ENCODE measurements around the gene TEX29.
A peak's percentile ranks its signal among the peaks of the same experiment; 100 is the strongest.

Gene TEX29

GRCh38 chr13:111370147-111370546, 49.7 kb downstream of the TEX29 start:
- Mint-ChIP-seq H3K4me3 (no peak overlapping the region), H3K27ac (no peak overlapping the region), H3K27me3 (ENCODE audit: low read depth) (peaks cover 6% of the 10 kb centered on the region), H3K36me3 (ENCODE audit: low read depth) (no peaks in the 10 kb centered on the region), H3K9me3 (no peaks in the 10 kb centered on the region), H3K4me1 (ENCODE audit: low read depth) (no peaks in the 10 kb centered on the region)
- no peak for DNase-seq (ENCODE audit: low spot score)

DNA sequence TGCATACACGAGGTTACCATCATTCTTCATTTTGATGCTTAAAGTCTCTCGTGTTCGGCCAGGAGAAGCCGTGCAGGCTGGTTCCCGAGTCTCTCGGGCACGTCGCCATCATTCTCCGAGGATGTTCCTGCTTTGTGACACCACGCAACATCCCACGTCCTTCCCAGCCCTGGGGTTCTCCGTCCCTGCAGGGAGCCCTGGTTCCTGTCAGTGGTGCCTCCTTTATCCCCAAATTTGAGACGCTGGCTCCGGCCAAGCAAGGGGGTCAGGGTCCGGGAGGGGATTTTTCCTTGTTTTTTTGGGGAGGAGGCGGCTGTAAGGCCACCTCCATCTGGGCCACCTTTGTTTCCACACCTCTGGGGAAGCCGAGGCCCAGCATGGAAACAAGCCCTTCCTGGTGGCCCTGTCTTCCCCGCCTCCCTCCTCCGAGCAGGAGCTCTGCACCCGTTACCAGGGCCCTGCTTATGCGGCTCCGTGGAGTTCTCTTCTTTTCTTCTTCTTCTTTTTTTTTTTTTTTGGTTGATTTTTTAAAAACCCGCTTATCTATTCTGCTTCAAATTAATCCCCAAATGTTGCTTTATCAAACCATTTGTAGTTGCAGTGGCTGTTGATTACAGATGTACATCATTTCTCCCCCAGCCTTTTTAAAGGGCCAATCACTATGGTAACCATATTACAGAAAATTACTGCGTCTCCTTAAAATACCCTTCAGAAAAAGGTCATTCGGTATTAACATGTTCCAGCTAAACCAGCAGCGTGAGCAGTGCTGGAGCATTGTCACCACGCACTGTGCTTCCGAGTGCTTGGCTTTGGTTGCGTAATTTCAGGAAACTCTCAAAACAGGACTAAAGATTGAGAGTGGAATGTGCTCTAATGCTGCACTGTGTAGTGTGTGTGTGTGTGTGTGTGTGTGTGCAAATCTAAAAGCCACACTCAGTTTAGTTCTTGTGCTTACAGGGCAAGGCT, 50.4 kb downstream of the TEX29 start:
- Mint-ChIP-seq H3K4me1 (ENCODE audit: low read depth) (no peaks in the 10 kb centered on the region), H3K27ac (no peak overlapping the region), H3K36me3 (ENCODE audit: low read depth) (no peaks in the 10 kb centered on the region), H3K27me3 (ENCODE audit: low read depth) (peaks cover 9% of the 10 kb centered on the region), H3K9me3 (no peaks in the 10 kb centered on the region), H3K4me3 (no peak overlapping the region)
- no peak for DNase-seq (ENCODE audit: low spot score)

DNA sequence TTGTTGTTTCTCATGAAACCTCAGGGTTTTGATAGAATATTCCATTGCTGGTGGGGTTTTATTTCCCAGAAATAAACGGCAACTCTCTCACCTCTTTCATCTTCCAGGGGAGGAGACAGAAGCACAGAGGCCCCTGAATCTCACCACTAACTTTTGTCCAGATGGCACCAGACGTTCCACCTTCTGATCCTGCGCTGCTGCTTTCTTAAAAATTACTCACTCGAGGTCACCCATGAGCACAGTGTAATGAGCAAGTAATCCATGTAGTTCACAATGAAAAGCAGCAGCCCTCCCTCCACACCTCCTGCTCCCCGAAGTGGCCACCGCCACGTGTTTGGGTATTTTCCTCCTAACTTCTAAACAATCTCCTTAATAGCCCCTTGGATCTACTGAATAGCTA, 51.3 kb downstream of the TEX29 start:
- Mint-ChIP-seq H3K9me3 (no peaks in the 10 kb centered on the region), H3K4me1 (ENCODE audit: low read depth) (no peaks in the 10 kb centered on the region), H3K27me3 (ENCODE audit: low read depth) (peaks cover 13% of the 10 kb centered on the region), H3K36me3 (ENCODE audit: low read depth) (no peaks in the 10 kb centered on the region), H3K27ac (no peak overlapping the region), H3K4me3 (no peak overlapping the region)
- no peak for DNase-seq (ENCODE audit: low spot score)

- DNase-seq (ENCODE audit: low spot score) = no peak
- no peaks in the 10 kb centered on the region for H3K9me3 Mint-ChIP-seq
- no peak overlapping the region for H3K27ac Mint-ChIP-seq
- H3K4me1 Mint-ChIP-seq (ENCODE audit: low read depth) = no peaks in the 10 kb centered on the region
- no peak overlapping the region for H3K4me3 Mint-ChIP-seq
- H3K27me3 Mint-ChIP-seq (ENCODE audit: low read depth) = peaks cover 13% of the 10 kb centered on the region
- H3K36me3 Mint-ChIP-seq (ENCODE audit: low read depth) = no peaks in the 10 kb centered on the region
Measured at GRCh38 chr13:111372651-111373425, 52.4 kb downstream of the TEX29 start.

DNA sequence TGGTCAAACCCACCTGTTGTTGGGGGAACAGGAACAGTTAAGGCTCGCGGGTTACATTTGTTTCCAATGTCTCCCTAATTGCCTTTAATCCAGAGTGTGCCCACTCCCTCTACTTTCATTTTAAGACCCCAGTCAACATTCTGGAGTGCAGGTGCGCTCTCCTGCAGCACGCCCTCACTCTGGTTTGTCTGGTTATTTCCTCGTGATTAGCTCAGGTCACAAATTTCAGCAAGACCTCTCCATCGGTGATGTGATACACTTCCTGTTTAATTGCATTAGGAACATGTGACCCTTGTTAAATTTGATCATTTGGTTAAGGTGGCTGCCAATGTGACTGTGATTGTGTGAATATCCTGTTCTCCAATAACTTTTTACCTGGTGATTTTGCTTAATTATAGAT, 53.0 kb downstream of the TEX29 start:
- Mint-ChIP-seq H3K27ac (no peak overlapping the region), H3K4me3 (no peak overlapping the region), H3K9me3 (no peaks in the 10 kb centered on the region), H3K36me3 (ENCODE audit: low read depth) (no peaks in the 10 kb centered on the region), H3K27me3 (ENCODE audit: low read depth) (peaks cover 10% of the 10 kb centered on the region), H3K4me1 (ENCODE audit: low read depth) (no peaks in the 10 kb centered on the region)
- no peak for DNase-seq (ENCODE audit: low spot score)

DNA sequence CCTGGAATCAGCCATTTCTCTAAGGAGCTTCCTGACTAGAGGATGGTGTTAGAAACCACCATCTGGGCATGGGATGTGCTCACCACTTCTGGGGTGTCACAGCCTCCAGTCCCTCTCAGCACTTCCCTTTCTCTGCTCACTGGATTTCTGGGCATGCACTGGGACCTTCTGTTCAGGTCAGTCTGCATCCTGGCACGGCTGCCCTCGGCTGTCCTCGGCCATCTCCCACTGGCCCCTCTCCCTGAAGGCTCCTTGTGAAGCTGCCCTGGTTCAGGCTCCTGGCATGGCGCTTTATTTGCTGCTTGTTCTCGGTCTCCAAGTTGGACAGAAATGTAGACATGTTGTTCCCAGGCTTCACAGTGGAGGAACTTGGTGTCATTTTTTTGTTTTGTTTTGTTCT, 60.0 kb downstream of the TEX29 start:
- peaks cover 16% of the 10 kb centered on the region for H3K4me1 Mint-ChIP-seq (ENCODE audit: low read depth)
- H3K9me3 Mint-ChIP-seq = no peaks in the 10 kb centered on the region
- no peaks in the 10 kb centered on the region for H3K36me3 Mint-ChIP-seq (ENCODE audit: low read depth)
- no peak overlapping the region for H3K27ac Mint-ChIP-seq
- H3K4me3 Mint-ChIP-seq = no peak overlapping the region
- H3K27me3 Mint-ChIP-seq (ENCODE audit: low read depth) = peaks cover 7% of the 10 kb centered on the region
- no peak for DNase-seq (ENCODE audit: low spot score)

- no peaks in the 10 kb centered on the region for H3K9me3 Mint-ChIP-seq
- H3K27ac Mint-ChIP-seq = no peak overlapping the region
- peaks cover 2% of the 10 kb centered on the region for H3K27me3 Mint-ChIP-seq (ENCODE audit: low read depth)
- no peak overlapping the region for H3K4me3 Mint-ChIP-seq
- no peaks in the 10 kb centered on the region for H3K36me3 Mint-ChIP-seq (ENCODE audit: low read depth)
- DNase-seq (ENCODE audit: low spot score) = no peak
- peaks cover 19% of the 10 kb centered on the region for H3K4me1 Mint-ChIP-seq (ENCODE audit: low read depth)
Measured at GRCh38 chr13:111382411-111382810, 62.0 kb downstream of the TEX29 start.

DNA sequence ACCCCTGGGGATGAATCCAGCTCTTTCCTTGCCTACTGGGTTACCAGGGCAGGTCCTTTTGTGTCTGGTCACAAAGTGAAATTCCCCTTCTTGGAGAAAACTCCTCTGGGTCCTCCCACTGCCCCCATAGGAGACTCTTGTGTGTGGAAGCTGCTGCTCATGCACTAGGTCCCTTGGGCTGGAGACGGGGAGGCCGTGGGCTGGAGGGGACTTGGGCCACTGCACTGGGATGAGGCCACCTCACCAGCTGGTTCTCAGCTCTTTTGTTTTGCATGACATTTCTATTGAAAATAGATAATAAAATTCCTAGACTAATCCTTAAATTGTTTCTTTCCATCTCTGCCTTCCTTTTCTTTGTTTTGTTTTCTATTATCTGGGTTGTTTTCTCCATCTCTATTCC, 62.4 kb downstream of the TEX29 start:
- Mint-ChIP-seq H3K9me3 (no peaks in the 10 kb centered on the region), H3K36me3 (ENCODE audit: low read depth) (no peaks in the 10 kb centered on the region), H3K27ac (no peak overlapping the region), H3K4me3 (no peak overlapping the region), H3K27me3 (ENCODE audit: low read depth) (peaks cover 2% of the 10 kb centered on the region), H3K4me1 (ENCODE audit: low read depth) (peaks cover 19% of the 10 kb centered on the region)
- no peak for DNase-seq (ENCODE audit: low spot score)

DNA sequence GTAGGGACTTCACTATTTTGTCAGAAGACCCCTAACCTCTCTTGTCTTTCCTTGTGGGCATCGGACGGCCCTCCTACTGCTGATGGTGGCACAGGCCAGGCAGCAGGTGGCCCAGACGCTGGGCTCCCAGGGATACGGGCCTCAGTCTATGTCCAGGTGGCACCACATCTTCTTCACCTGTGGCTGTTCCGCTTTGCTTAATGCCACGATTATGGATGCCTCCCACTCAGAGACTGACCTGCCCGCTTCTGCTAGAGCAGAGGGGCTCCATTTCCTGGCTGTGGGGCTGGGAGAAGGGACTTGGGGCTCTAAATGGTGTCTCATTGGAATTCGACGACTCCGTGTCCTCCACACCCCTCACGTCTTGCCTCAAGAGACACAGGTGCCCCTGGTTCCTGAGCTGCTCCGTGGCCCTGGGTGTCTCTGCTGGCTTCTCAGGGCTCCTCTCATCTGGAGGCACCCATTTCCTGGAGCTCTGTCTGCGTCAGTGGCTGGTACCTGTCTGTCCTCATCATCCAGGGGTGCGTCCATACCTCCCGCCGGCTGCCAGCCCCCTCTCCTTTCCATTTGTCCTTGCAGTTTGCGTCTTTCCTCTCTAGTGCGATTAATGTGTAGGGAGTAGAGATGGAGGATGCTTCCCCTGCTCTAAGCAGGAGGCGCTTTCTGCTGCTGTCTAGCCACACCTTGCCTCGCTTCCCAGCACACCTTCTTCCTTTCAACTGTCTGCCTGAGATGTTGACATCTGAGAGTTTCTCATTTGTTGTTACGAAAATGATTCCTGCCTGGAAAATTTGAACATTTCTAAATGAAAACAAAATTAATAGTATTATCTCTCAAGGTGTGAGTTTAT, 63.4 kb downstream of the TEX29 start:
- Mint-ChIP-seq H3K27me3 (ENCODE audit: low read depth) (peaks cover 2% of the 10 kb centered on the region), H3K36me3 (ENCODE audit: low read depth) (no peaks in the 10 kb centered on the region), H3K9me3 (no peaks in the 10 kb centered on the region), H3K4me1 (ENCODE audit: low read depth) (peaks cover 23% of the 10 kb centered on the region), H3K4me3 (no peak overlapping the region), H3K27ac (no peak overlapping the region)
- DNase-seq (ENCODE audit: low spot score) = no peak

DNA sequence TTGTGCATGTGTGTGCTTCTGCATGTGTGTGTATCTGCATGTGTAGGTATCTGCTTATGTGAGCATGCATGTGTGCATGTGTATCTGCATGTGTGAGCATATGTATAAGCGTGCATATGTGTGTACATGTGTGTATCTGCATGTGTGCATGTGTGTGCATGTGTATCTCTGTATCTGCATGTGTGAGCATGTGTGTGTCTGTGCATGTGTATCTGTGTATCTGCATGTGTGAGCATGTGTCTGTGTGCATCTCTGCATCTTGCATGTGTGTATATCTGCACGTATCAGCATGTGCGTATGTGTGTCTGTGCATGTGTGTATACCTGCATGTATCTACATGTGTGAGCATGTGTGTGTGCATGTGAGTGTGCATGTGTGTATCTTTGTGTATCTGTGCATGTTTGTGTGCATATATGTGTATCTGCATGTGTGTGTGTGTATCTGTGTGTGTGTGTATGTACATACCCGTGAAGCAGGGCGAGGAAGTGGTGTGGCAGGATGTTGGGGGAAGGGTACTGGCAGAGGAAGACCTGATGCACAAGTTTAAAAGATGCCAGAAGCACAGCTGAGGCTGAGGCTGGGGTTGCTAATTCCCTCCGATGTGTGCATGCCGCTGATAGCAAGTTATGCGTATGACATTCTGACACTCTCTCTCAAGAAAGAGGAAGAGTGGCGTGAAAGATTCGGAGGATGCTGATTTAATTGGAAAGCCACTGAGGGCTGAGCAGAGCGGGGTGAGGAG, 64.2 kb downstream of the TEX29 start:
- H3K4me1 Mint-ChIP-seq (ENCODE audit: low read depth) = peaks cover 28% of the 10 kb centered on the region
- no peaks in the 10 kb centered on the region for H3K36me3 Mint-ChIP-seq (ENCODE audit: low read depth)
- H3K9me3 Mint-ChIP-seq = no peaks in the 10 kb centered on the region
- no peak overlapping the region for H3K27ac Mint-ChIP-seq
- H3K27me3 Mint-ChIP-seq (ENCODE audit: low read depth) = no peaks in the 10 kb centered on the region
- DNase-seq (ENCODE audit: low spot score) = no peak
- peak overlapping the region; percentile 48 for H3K4me3 Mint-ChIP-seq

- Mint-ChIP-seq H3K27ac (no peak overlapping the region), H3K36me3 (ENCODE audit: low read depth) (no peaks in the 10 kb centered on the region), H3K4me3 (peak overlapping the region; percentile 48), H3K4me1 (ENCODE audit: low read depth) (peaks cover 28% of the 10 kb centered on the region), H3K9me3 (no peaks in the 10 kb centered on the region), H3K27me3 (ENCODE audit: low read depth) (no peaks in the 10 kb centered on the region)
- DNase-seq (ENCODE audit: low spot score) = no peak
Measured at GRCh38 chr13:111385183-111385857, 64.9 kb downstream of the TEX29 start.

- H3K4me3 Mint-ChIP-seq = no peak overlapping the region
- no peaks in the 10 kb centered on the region for H3K9me3 Mint-ChIP-seq
- H3K27ac Mint-ChIP-seq = no peak overlapping the region
- H3K4me1 Mint-ChIP-seq (ENCODE audit: low read depth) = peaks cover 25% of the 10 kb centered on the region
- DNase-seq (ENCODE audit: low spot score) = no peak
- H3K27me3 Mint-ChIP-seq (ENCODE audit: low read depth) = no peaks in the 10 kb centered on the region
- H3K36me3 Mint-ChIP-seq (ENCODE audit: low read depth) = no peaks in the 10 kb centered on the region
Measured at GRCh38 chr13:111387026-111387871, 66.8 kb downstream of the TEX29 start.
